ENCODE measurements around the gene CPT1C. TPM values are rescaled to one million over a fixed set of nuclear protein-coding genes. Genes with fewer than 3 reads are reported as not detected.

The CPT1C gene
- total RNA-seq, 1 experiment from 2014 or later, result 2.0 TPM

DNA sequence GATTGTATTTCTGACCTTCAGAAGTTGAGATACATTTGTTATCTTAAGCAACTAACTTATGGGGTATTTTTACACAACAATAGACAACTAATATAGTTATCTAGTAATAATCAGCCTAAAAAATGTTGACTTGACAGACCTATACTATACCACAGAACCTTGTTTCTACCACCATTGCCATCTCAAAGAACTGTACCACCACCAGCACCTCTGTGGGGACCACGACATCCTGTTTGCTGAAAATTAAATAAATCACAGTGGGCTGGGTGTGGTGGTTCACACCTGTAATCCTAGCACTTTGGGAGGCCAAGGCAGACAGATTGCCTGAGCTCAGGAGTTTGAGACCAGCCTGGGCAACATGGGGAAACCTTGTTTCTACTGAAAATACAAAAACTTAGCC is 48.2 kb downstream of the CPT1C start:
- Mint-ChIP-seq H3K4me1 (ENCODE audit: low read depth, unreplicated experiment) (no peaks in the 10 kb centered on the region), H3K36me3 (ENCODE audit: insufficient read depth, unreplicated experiment) (no peaks in the 10 kb centered on the region), H3K27me3 (ENCODE audit: insufficient read depth, unreplicated experiment) (no peaks in the 10 kb centered on the region), H3K9me3 (ENCODE audit: unreplicated experiment) (no peaks in the 10 kb centered on the region), H3K27ac (ENCODE audit: unreplicated experiment) (no peak overlapping the region), H3K4me3 (ENCODE audit: unreplicated experiment) (no peak overlapping the region)
- intact Hi-C loops (cut with micrococcal nuclease; ENCODE audit: unreplicated experiment), result no loop called here
- Histone ChIP-seq H3K27me3 (replicated peaks; ENCODE audit: control insufficient read depth, insufficient read depth, low read length) (no peaks in the 10 kb centered on the region), H3K4me1 (no peaks in the 10 kb centered on the region), H3K36me3 (ENCODE audit: control insufficient read depth, insufficient read depth, low read length) (no peaks in the 10 kb centered on the region), H3K4me3 (ENCODE audit: low read depth, low read length) (no peak overlapping the region), H3K9me3 (no peaks in the 10 kb centered on the region)
- DNase-seq, result no peak
- ChIA-PET POLR2A (no interaction called here), CTCF (no interaction called here)
- BruUV-seq (replicated peaks), result no TSS peak
- TF ChIP-seq CTCF (IDR thresholded peaks at IDR 0.05; ENCODE audit: insufficient read depth in 1 of 2, low read depth in 1 of 2, low read length in 1 of 2, severe bottlenecking in 1 of 2, unreplicated experiment in 1 of 2), result no peak

DNA sequence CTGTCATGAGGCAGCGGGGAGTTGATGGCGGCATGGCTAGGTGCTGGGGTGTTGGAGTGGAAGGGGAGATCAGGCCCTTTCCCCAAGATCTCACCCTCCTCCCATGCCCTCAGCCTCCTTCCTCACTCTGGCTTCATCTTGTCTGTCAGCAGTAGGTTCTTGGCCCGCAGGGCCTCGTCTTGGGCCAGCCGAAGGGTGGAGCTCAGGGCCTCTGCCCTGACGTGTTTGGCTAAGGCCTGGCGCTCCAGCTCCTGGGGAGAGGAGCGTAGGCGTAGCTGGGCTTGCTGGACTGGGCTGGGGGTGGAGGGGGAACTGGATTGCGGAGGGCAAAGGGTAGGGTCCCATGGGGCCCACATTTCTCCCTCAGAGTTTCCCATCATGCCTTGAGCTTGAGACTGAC is 49.0 kb downstream of the CPT1C start:
- Histone ChIP-seq H3K4me1 (no peaks in the 10 kb centered on the region), H3K4me3 (ENCODE audit: low read depth, low read length) (no peak overlapping the region), H3K9me3 (no peaks in the 10 kb centered on the region), H3K36me3 (ENCODE audit: control insufficient read depth, insufficient read depth, low read length) (no peaks in the 10 kb centered on the region), H3K27me3 (replicated peaks; ENCODE audit: control insufficient read depth, insufficient read depth, low read length) (no peaks in the 10 kb centered on the region)
- ChIA-PET POLR2A (no interaction called here), CTCF (interaction anchor here (0.7 kb wide), 1 partner anchor 53 kb away, joined by 3 read pairs; no protein-coding TSS in a partner anchor)
- Mint-ChIP-seq H3K4me1 (ENCODE audit: low read depth, unreplicated experiment) (no peaks in the 10 kb centered on the region), H3K4me3 (ENCODE audit: unreplicated experiment) (no peak overlapping the region), H3K9me3 (ENCODE audit: unreplicated experiment) (peaks cover 6% of the 10 kb centered on the region), H3K27me3 (ENCODE audit: insufficient read depth, unreplicated experiment) (no peaks in the 10 kb centered on the region), H3K27ac (ENCODE audit: unreplicated experiment) (no peak overlapping the region), H3K36me3 (ENCODE audit: insufficient read depth, unreplicated experiment) (no peaks in the 10 kb centered on the region)
- BruUV-seq (replicated peaks), result no TSS peak
- no peak for TF ChIP-seq CTCF (IDR thresholded peaks at IDR 0.05; ENCODE audit: insufficient read depth in 1 of 2, low read depth in 1 of 2, low read length in 1 of 2, severe bottlenecking in 1 of 2, unreplicated experiment in 1 of 2)
- intact Hi-C loops (cut with micrococcal nuclease; ENCODE audit: unreplicated experiment), result no loop called here
- DNase-seq, result no peak

DNA sequence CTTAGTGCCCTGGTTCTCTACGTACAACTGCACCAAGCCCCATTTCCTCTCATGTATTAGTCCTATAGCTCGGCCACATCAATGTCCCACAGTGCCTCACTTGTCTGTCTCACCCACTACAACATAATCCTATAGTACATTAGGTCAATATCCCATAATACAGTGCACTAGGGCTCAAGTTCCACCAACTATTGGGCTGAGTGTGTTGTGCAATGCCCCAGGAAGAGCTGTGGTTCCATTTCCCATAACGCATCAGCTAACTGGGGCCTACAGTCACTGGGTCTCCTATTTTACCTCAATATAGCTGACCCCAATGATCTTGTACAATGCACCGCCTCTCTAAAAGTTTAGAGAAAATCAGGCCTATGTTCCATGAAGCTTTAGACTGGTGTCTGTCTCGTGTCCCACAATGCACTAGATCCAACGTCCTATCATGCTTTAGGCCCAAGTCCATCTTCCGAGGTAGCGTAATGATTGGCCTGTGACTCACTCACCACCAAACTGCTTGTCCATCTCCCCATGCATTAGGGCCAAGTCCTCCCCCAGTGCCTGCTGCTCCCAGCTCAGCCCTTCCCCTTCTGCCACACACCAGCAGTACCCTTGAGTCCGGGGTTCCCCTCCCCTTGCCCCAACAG is 50.4 kb downstream of the CPT1C start:
- H3K36me3 Mint-ChIP-seq (ENCODE audit: insufficient read depth, unreplicated experiment), result no peaks in the 10 kb centered on the region
- no TSS peak for BruUV-seq (replicated peaks)
- H3K4me3 Mint-ChIP-seq (ENCODE audit: unreplicated experiment), result no peak overlapping the region
- Histone ChIP-seq H3K4me1 (no peaks in the 10 kb centered on the region), H3K9me3 (peaks cover 7% of the 10 kb centered on the region; the same call in 1 of the 2 replicates), H3K27me3 (replicated peaks; ENCODE audit: control insufficient read depth, insufficient read depth, low read length) (no peaks in the 10 kb centered on the region), H3K4me3 (ENCODE audit: low read depth, low read length) (no peak overlapping the region), H3K36me3 (ENCODE audit: control insufficient read depth, insufficient read depth, low read length) (no peaks in the 10 kb centered on the region)
- peaks cover 17% of the 10 kb centered on the region for H3K9me3 Mint-ChIP-seq (ENCODE audit: unreplicated experiment)
- no peaks in the 10 kb centered on the region for H3K4me1 Mint-ChIP-seq (ENCODE audit: low read depth, unreplicated experiment)
- DNase-seq, result no peak
- H3K27ac Mint-ChIP-seq (ENCODE audit: unreplicated experiment), result no peak overlapping the region
- ChIA-PET POLR2A (no interaction called here), CTCF (interaction anchor here (0.5 kb wide), 1 partner anchor 10 kb away, joined by 8 read pairs; no protein-coding TSS in a partner anchor)
- H3K27me3 Mint-ChIP-seq (ENCODE audit: insufficient read depth, unreplicated experiment), result no peaks in the 10 kb centered on the region
- no peak for TF ChIP-seq CTCF (IDR thresholded peaks at IDR 0.05; ENCODE audit: insufficient read depth in 1 of 2, low read depth in 1 of 2, low read length in 1 of 2, severe bottlenecking in 1 of 2, unreplicated experiment in 1 of 2)
- intact Hi-C loops (cut with micrococcal nuclease; ENCODE audit: unreplicated experiment), result no loop called here
